ENCODE results near the gene BLOC1S5. TPM values are rescaled to one million over a fixed set of nuclear protein-coding genes. Genes with fewer than 3 reads are reported as not detected.

Gene BLOC1S5
- total RNA-seq, 1 experiment from 2014 or later, result 9.1 TPM

DNA sequence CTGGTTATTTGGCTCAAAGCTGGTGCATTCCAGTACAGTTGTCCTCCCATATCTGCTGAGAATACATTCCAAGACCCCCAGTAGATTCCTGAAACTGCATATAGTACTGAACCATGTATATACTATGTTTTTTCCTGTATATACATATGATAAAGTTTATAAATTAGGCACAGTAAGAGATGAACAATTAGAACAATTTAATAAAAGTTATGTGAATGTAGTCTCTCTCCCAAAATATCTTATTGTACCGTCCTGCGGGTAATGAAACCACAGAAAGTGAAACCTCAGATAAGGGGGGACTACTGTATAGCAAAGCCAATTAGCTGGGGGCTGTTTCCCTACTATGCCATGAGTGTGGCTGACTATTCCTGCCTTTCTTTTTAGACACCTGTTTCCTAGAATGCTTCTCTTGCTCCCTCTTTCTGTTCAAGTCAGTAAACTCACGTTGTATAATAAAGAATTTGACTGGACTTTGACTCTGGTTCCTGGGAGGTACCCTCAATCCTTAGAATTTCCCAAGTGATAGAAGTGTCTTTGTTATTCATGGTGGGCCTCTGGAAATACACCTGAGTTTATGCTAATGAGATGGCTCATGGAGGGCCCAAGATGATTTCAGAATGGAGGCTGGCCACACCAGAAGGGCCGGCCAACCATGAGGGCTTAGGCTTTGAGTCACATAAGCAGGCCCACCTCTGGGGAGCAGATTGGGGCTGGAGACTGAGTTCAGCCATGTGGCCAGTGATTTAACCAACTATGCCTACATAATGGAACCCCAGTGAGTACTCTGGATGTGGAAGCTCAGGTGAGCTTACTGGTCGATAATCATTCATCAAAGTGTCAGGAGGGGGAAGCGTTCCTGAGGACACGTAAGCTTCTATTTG is 689 bp upstream of the BLOC1S5 start:
- H3K4me2 ChIP-seq (ENCODE audit: low read length), result peak overlapping the region; percentile 81
- no peaks in the 10 kb centered on the region for H3K9me2 ChIP-seq (replicated peaks; ENCODE audit: low read length)
- TF ChIP-seq EZH2phosphoT487 (IDR thresholded peaks at IDR 0.05; ENCODE audit: borderline replicate concordance, low read length) (no peak), EZH2 (IDR thresholded peaks at IDR 0.05; ENCODE audit: low read length, unreplicated experiment) (no peak)
- TF ChIP-seq, protein P1, sequence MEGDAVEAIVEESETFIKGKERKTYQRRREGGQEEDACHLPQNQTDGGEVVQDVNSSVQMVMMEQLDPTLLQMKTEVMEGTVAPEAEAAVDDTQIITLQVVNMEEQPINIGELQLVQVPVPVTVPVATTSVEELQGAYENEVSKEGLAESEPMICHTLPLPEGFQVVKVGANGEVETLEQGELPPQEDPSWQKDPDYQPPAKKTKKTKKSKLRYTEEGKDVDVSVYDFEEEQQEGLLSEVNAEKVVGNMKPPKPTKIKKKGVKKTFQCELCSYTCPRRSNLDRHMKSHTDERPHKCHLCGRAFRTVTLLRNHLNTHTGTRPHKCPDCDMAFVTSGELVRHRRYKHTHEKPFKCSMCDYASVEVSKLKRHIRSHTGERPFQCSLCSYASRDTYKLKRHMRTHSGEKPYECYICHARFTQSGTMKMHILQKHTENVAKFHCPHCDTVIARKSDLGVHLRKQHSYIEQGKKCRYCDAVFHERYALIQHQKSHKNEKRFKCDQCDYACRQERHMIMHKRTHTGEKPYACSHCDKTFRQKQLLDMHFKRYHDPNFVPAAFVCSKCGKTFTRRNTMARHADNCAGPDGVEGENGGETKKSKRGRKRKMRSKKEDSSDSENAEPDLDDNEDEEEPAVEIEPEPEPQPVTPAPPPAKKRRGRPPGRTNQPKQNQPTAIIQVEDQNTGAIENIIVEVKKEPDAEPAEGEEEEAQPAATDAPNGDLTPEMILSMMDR (conservative IDR thresholded peaks at IDR 0.05; ENCODE audit: low read depth, low read length), result no peak
- DNase-seq (no peak), ATAC-seq (no peak)
- CTCF ChIA-PET, result no interaction called here
- no peaks in the 10 kb centered on the region for H3K9me3 ChIP-seq (ENCODE audit: low read length)
- no peaks in the 10 kb centered on the region for H3K27me3 ChIP-seq (ENCODE audit: low read length)
- no peak overlapping the region for H3K27ac ChIP-seq (ENCODE audit: low read length)
- peaks cover 2% of the 10 kb centered on the region; the same call in 1 of the 2 replicates for H3K36me3 ChIP-seq (ENCODE audit: low read depth, low read length)
- H2AFZ ChIP-seq (ENCODE audit: low read length), result peak overlapping the region; percentile 98
- TSS peak; percentile 98 for BruUV-seq (replicated peaks)
- intact Hi-C loops (cut with micrococcal nuclease), result loop anchor here (2.0 kb wide), 1 partner anchor 154 kb away; no protein-coding TSS in a partner anchor
- H3F3A ChIP-seq (ENCODE audit: low read length, unreplicated experiment), result no peaks in the 10 kb centered on the region
- H3K79me2 ChIP-seq (ENCODE audit: low read length), result peaks cover 10% of the 10 kb centered on the region; the same call in 1 of the 2 replicates
- POLR2A ChIA-PET (ENCODE audit: unreplicated experiment), result interaction anchor here (0.6 kb wide), 1 partner anchor 1346 kb away, joined by 4 read pairs; no protein-coding TSS in a partner anchor
- H3K4me3 ChIP-seq (ENCODE audit: low read length), result peak overlapping the region; percentile 93
- peak overlapping the region; percentile 87; the same call in 1 of the 2 replicates for H3K9ac ChIP-seq (ENCODE audit: low read length)
- 0 out of 2 replicates have a peak, but pooled peaks cover 7% of the 10 kb centered on the region for H3K4me1 ChIP-seq (ENCODE audit: insufficient read depth, low read length)
- H4K20me1 ChIP-seq (ENCODE audit: low read length), result no peaks in the 10 kb centered on the region

DNA sequence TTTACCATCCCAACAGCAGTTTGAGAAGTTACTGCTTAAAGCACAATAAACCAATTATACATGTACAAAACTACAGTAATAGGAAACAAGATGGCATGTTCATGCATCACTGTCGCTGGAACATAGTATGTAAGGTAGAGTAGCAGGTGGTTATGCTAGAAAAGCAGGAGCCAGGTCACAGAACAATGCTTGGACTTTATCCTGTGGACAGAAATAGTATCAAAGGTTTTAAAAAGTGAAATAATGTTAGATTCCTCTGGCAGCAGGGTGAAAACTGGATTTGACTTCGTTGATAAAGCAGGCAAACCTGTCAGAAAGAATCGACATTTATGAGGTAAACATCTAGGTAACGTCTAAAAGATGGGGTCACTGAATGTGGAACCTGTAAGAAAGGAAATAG is 2.5 kb downstream of the BLOC1S5 start:
- Histone ChIP-seq H3K4me1 (ENCODE audit: insufficient read depth, low read length) (peaks cover 20% of the 10 kb centered on the region), H3K4me2 (ENCODE audit: low read length) (no peak overlapping the region), H3K27ac (ENCODE audit: low read length) (no peak overlapping the region), H3K36me3 (ENCODE audit: low read depth, low read length) (peaks cover 2% of the 10 kb centered on the region; the same call in 1 of the 2 replicates), H3K9me3 (ENCODE audit: low read length) (no peaks in the 10 kb centered on the region), H3K4me3 (ENCODE audit: low read length) (no peak overlapping the region), H3K9ac (ENCODE audit: low read length) (no peak overlapping the region), H3K79me2 (ENCODE audit: low read length) (peaks cover 10% of the 10 kb centered on the region; the same call in 1 of the 2 replicates), H4K20me1 (ENCODE audit: low read length) (no peaks in the 10 kb centered on the region), H3F3A (ENCODE audit: low read length, unreplicated experiment) (no peaks in the 10 kb centered on the region), H3K27me3 (ENCODE audit: low read length) (no peaks in the 10 kb centered on the region), H3K9me2 (replicated peaks; ENCODE audit: low read length) (no peaks in the 10 kb centered on the region), H2AFZ (ENCODE audit: low read length) (no peak overlapping the region)
- DNase-seq (no peak), ATAC-seq (no peak)
- no peak for TF ChIP-seq EZH2 (IDR thresholded peaks at IDR 0.05; ENCODE audit: low read length, unreplicated experiment)
- TF ChIP-seq EZH2phosphoT487 (IDR thresholded peaks at IDR 0.05; ENCODE audit: borderline replicate concordance, low read length), result no peak
- TF ChIP-seq, protein P1 (conservative IDR thresholded peaks at IDR 0.05; ENCODE audit: low read depth, low read length), result no peak
- ChIA-PET CTCF (no interaction called here), POLR2A (ENCODE audit: unreplicated experiment) (no interaction called here)
- intact Hi-C loops (cut with micrococcal nuclease), result no loop called here
- no TSS peak for BruUV-seq (replicated peaks)

DNA sequence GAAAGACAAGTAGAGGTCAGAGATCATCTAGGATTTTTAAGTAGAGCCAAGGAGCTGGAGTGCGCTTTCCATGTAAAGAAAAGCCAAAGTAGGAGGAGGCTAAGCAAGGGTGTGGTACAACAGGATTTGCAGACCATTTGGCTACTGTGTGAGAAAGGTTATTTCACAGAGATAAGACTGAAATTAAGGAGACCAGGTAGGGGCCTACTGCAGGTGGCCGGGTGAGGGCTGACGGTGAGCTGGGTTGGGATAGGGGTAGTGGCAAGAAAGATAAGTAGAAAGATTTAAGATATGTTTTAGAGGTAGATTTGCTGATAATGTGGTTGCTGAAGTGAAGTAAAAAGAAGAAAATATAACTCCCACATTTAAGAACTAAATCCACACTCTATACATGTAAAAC is 3.8 kb downstream of the BLOC1S5 start:
- intact Hi-C loops (cut with micrococcal nuclease), result no loop called here
- no peak overlapping the region for H3K4me2 ChIP-seq (ENCODE audit: low read length)
- no peaks in the 10 kb centered on the region for H3K27me3 ChIP-seq (ENCODE audit: low read length)
- H3K9me3 ChIP-seq (ENCODE audit: low read length), result no peaks in the 10 kb centered on the region
- H3K79me2 ChIP-seq (ENCODE audit: low read length), result peaks cover 10% of the 10 kb centered on the region; the same call in 1 of the 2 replicates
- H3K36me3 ChIP-seq (ENCODE audit: low read depth, low read length), result peaks cover 2% of the 10 kb centered on the region; the same call in 1 of the 2 replicates
- DNase-seq (no peak), ATAC-seq (no peak)
- no peak overlapping the region for H3K4me3 ChIP-seq (ENCODE audit: low read length)
- H2AFZ ChIP-seq (ENCODE audit: low read length), result no peak overlapping the region
- H4K20me1 ChIP-seq (ENCODE audit: low read length), result no peaks in the 10 kb centered on the region
- H3F3A ChIP-seq (ENCODE audit: low read length, unreplicated experiment), result no peaks in the 10 kb centered on the region
- no peak for TF ChIP-seq EZH2 (IDR thresholded peaks at IDR 0.05; ENCODE audit: low read length, unreplicated experiment)
- TF ChIP-seq, protein P1 (conservative IDR thresholded peaks at IDR 0.05; ENCODE audit: low read depth, low read length), result no peak
- TF ChIP-seq EZH2phosphoT487 (IDR thresholded peaks at IDR 0.05; ENCODE audit: borderline replicate concordance, low read length), result no peak
- no TSS peak for BruUV-seq (replicated peaks)
- peaks cover 20% of the 10 kb centered on the region for H3K4me1 ChIP-seq (ENCODE audit: insufficient read depth, low read length)
- H3K27ac ChIP-seq (ENCODE audit: low read length), result no peak overlapping the region
- CTCF ChIA-PET, result no interaction called here
- no peak overlapping the region for H3K9ac ChIP-seq (ENCODE audit: low read length)
- H3K9me2 ChIP-seq (replicated peaks; ENCODE audit: low read length), result no peaks in the 10 kb centered on the region
- POLR2A ChIA-PET (ENCODE audit: unreplicated experiment), result no interaction called here
